Psoas muscle (tissue), 8 donors: ENCODE data around the gene KCNN4. TPM values are rescaled to one million over a fixed set of nuclear protein-coding genes. Genes with fewer than 3 reads are reported as not detected.

Source experiments
- ATAC-seq, 4 donors: fragments of 200-7000 bp; cut with Tn5 transposase; one replicate each; pipeline ENCODE4 v1.9.1; 2020; ENCODE audit warnings: moderate library complexity in 3 of 4, mild to moderate bottlenecking in 2 of 4
- DNase-seq, 2 donors: peaks; one replicate each; pipeline ENCODE4 v3.0.0-alpha.2; 2020
- H3K27ac ChIP-seq: fragments of 200-600 bp; one replicate; pipeline ENCODE4 v1.8.0; 2022
- H3K27me3 ChIP-seq, 3 donors: fragments of 200-600 bp in 1 of 3; one replicate each; pipeline versions ENCODE4 v1.6.1 to v1.8.0; 2013 to 2022; ENCODE audit warnings: low read length in 2 of 3, mild to moderate bottlenecking in 2 of 3, moderate library complexity in 1 of 3; ENCODE audit not compliant: insufficient read depth in 3 of 3
- H3K36me3 ChIP-seq, 2 donors: fragments of 200-600 bp in 1 of 2; one replicate each; pipeline versions ENCODE4 v1.6.1 to v1.8.0; 2013 to 2022; ENCODE audit warnings: low read depth in 1 of 2, mild to moderate bottlenecking in 1 of 2, moderate library complexity in 1 of 2; ENCODE audit not compliant: insufficient read depth in 1 of 2
- H3K4me1 ChIP-seq: fragments of 200-600 bp; one replicate; pipeline ENCODE4 v1.8.0; 2022
- H3K4me3 ChIP-seq: fragments of 200-600 bp; one replicate; pipeline ENCODE4 v1.8.0; 2022; ENCODE audit warnings: mild to moderate bottlenecking
- H3K9me3 ChIP-seq: fragments of 200-600 bp; one replicate; pipeline ENCODE4 v1.8.0; 2022
- CTCF ChIP-seq: fragments of 200-600 bp; IDR thresholded peaks from one replicate; pipeline ENCODE4 v1.8.0; 2022; ENCODE audit warnings: antibody characterized with exemption
- WGBS, 3 donors: extraction: QIAGEN DNeasy Blood & Tissue Kit; methylation state at CpG; one replicate each; pipeline versions ENCODE4 v1.1.6 to v1.1.7; 2013; 5-methylcytosine and 5-hydroxymethylcytosine counted together
- intact Hi-C, 2 donors: fragments of 100-400 bp; cut with DNase I; formaldehyde crosslinking; loops; one replicate each; pipeline versions ENCODE4 v1.11.0 to v1.14.2; 2022
- polyA plus RNA-seq, 3 donors: library from polyadenylated mRNA; stranded (reverse); fragments of 200-250 nt; gene quantifications; one replicate each; pipeline ENCODE4 v1.2.3, GENCODE V29; 2013
- total RNA-seq, 4 donors: library from RNA; stranded (reverse); fragmentation: NEBNext Ultra II Directional in 2 of 4; extraction: Animal tissue kit (Norgen Biotek cat#: 25700) in 2 of 4; gene quantifications; one replicate each; pipeline versions ENCODE4 v1.2.1 to v1.2.4, GENCODE V29; 2021 to 2023
- donor health status: healthy with polysubstance abuse.
- donor health status: DM: no; HTN: no; CAD: no; lungs with moderate emphysema.
- donor health status: Bipolar disorder and iron deficiency.
- donor health status: healthy.
- donor health status: DM: yes; HTN: yes; CAD: no.
- donor health status: DM: no; HTN: no; CAD: no.
- donor health status: DM: no; HTN: no; CAD: no.
- donor health status: DM: yes; HTN: yes; CAD: no.

The KCNN4 gene
- total and polyA plus RNA-seq, 7 donors = 0.09 to 0.89 (median 0.30) TPM

- intact Hi-C loops = loop anchor here in 1 of 2 donors (5.0 kb wide), 1 partner anchor 33 kb away; the partner anchor contains the start of gene KCNN4
- 87 to 90% (median 89%) methylated on average over 7 of the region's 7 CpGs for WGBS, 3 donors
- DNase-seq = no peak
Measured at GRCh38 chr19:43749152-43749551, 31.6 kb downstream of the KCNN4 start.

GRCh38 chr19:43748685-43749084, 32.1 kb downstream of the KCNN4 start:
- H3K9me3 ChIP-seq = no peaks in the 10 kb centered on the region
- ATAC-seq = no peak
- DNase-seq = no peak
- H3K27me3 ChIP-seq = no peaks in the 10 kb centered on the region
- H3K27ac ChIP-seq = no peak overlapping the region
- intact Hi-C loops = loop anchor here in 1 of 2 donors (5.0 kb wide), 1 partner anchor 34 kb away; the partner anchor contains the start of gene KCNN4
- no peak overlapping the region for H3K4me3 ChIP-seq
- WGBS, 3 donors = 86 to 91% (median 90%) methylated on average over 4 of the region's 4 CpGs
- TF ChIP-seq CTCF = no peak
- H3K4me1 ChIP-seq = peaks cover 14% of the 10 kb centered on the region
- peaks cover 2 to 84% of the 10 kb centered on the region in 2 donors for H3K36me3 ChIP-seq

More at GRCh38 chr19:43749152-43749551, 31.6 kb downstream of the KCNN4 start:
- Histone ChIP-seq H3K27me3 (no peaks in the 10 kb centered on the region), H3K9me3 (no peaks in the 10 kb centered on the region), H3K27ac (no peak overlapping the region), H3K4me3 (no peak overlapping the region), H3K4me1 (peaks cover 17% of the 10 kb centered on the region), H3K36me3 (peaks cover 2 to 79% of the 10 kb centered on the region in 2 donors)
- no peak for ATAC-seq
- TF ChIP-seq CTCF = no peak

DNA sequence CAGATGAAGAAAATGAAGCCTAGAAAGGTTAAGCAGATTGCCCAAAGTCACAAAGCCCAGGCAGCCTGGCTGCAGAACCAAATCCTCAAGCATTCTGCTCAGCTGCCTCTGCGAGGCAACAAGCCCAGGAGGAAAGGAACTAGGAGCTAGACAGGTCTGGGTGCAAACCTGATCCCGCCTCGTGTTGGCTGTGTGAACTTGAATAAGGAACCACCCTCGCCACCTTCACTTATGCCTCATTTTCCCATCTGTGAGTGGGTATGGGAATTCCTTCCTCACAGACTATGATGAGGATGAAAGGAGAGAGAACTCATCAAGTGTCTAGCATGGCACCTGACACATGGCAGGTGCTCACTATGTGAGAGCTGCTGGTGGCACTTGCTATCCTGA, 32.6 kb downstream of the KCNN4 start:
- 89 to 95% (median 92%) methylated on average over 4 of the region's 4 CpGs for WGBS, 3 donors

GRCh38 chr19:43747557-43748204, 33.1 kb downstream of the KCNN4 start:
- DNase-seq (no peak), ATAC-seq (no peak)
- H3K36me3 ChIP-seq = peaks cover 2 to 94% of the 10 kb centered on the region in 2 donors
- H3K27me3 ChIP-seq = no peaks in the 10 kb centered on the region
- no peak for TF ChIP-seq CTCF
- peaks cover 5% of the 10 kb centered on the region for H3K4me1 ChIP-seq
- WGBS, 3 donors = 78 to 82% (median 80%) methylated on average over 12 to 16 of the region's 16 CpGs
- no peak overlapping the region for H3K27ac ChIP-seq
- H3K9me3 ChIP-seq = no peaks in the 10 kb centered on the region
- intact Hi-C loops = loop anchor here in 1 of 2 donors (5.0 kb wide), 1 partner anchor 35 kb away; the partner anchor contains the start of gene KCNN4
- H3K4me3 ChIP-seq = no peak overlapping the region

More for the DNA sequence above, 32.6 kb downstream of the KCNN4 start:
- no peak for TF ChIP-seq CTCF
- Histone ChIP-seq H3K4me3 (no peak overlapping the region), H3K27me3 (no peaks in the 10 kb centered on the region), H3K9me3 (no peaks in the 10 kb centered on the region), H3K27ac (no peak overlapping the region), H3K36me3 (peaks cover 2 to 89% of the 10 kb centered on the region in 2 donors), H3K4me1 (peaks cover 9% of the 10 kb centered on the region)
- intact Hi-C loops = loop anchor here in 1 of 2 donors (5.0 kb wide), 1 partner anchor 34 kb away; the partner anchor contains the start of gene KCNN4
- DNase-seq = no peak
- no peak for ATAC-seq
